GM18502 (cell line): ENCODE data around the gene VILL.
"Not testable (repeated sequence)": the region's sequence is repeated elsewhere in the genome, so short reads cannot be mapped to it uniquely, and the experiment has no call there.

Experiments
- ATAC-seq: cut with Tn5 transposase; IDR thresholded peaks from one replicate; pipeline ENCODE4 v1.9.1; 2021; ENCODE audit warnings: mild to moderate bottlenecking; ENCODE audit not compliant: unreplicated experiment, poor library complexity

VILL gene

DNA sequence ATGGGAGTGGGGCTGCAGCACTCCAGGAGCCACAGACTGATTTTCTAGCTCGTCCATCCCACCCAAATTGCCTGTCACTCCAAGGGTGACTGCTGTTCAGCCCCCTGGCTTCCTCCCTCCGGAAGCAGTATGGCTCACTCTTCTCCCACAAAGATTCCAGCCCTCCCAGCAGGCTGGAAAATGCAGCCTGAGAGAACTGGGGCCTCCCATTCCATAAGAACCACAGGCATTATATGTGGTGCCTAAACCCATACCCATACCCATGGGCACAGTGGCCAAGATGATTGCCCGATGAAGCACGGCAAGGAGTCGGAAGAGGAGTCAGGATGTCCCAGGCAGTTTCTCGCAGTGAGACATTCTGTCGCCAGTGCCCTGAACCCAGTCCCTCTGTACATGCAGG is 6.0 kb upstream of the VILL start:
- ATAC-seq, result no peak

DNA sequence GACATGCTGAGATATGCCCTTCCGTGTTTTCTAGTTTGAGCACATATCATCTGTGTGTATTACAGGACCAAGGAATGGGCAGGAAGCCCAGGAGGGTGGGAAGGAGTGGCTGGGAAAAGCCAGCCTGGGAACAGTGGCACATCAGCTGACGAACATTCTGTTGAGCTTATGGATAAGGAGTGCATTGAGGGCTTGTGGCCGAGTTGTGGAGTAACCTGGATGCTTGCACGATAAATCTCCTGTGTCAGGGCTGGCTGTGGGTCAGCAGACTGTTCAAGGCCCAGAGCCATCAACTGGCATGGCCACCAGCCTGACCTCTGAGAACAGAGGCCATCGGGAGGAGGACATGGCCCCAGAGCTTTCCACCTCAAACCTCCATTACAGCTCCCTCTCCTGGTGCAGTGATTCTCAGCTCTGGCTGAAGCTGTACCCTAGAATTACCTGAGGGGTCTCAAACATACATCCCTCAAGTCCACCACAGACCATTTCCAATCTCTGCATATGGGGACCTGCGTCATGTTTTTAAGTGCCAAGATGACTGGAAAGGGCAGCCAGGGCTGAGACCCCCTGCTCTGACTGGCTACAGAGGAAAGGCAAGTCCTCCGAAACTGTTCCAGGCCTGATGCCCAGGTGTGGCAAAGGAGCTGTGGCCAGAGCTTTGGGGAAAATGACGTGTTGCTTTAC is 4.8 kb upstream of the VILL start:
- no peak for ATAC-seq

DNA sequence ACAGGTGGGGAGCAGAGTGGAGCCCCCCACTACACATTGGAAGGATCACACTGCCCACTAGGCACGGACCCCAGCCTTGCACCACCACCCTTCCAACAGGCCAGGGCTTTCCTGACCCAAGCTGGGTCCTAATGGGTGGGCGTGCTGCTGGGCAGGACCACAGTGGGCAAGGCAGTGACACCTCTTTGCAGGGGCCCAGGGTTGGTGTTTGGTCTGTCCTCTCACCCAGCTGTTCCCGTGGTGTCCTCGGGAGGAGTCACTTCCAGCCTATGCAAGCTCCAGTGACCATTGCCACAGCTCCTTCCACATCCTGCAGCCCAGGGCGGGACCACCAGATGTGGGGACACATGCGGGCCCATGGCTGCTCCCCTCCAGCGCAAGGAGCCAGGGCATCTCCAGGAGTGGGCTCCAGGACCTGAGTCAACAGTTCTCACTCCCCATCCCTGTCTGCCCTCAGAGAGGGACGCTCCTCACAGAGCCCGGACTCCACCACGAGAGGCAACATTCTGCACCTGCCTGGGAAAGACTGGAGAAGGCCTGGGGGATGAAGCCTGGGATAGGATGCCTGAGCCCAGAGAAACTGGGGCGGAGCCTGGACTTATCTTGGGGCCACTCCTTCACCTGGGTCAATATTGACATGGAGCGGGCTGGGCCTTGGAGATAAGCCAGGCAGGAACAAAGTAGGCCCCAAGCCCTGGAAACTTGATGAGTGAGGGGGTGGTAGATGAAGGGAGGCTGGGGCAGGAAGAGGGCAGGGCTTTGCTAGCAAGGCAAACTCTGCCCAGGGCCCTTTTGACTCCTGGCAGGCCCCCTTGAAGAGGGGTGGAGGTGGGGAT is 3.9 kb upstream of the VILL start:
- no peak for ATAC-seq

DNA sequence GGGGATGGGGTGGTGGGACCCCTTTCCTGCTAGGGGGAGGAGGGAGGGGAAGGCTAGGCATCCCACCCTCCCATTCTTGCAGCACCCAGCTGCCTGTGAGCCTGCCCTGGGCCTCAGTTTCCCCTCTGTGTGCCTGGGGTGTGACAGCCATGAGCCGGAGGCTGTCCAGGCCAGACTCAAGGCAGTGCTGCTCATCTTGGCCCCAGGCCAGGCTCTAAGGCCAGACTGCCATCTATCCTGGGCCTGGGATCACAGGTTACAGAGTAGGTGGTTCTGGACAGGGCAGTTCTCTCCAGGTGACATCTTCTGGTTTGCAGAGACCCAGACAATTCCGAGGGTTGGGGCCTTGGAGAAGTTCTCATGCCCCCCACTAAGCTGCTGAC is 3.3 kb upstream of the VILL start:
- ATAC-seq, result no peak

DNA sequence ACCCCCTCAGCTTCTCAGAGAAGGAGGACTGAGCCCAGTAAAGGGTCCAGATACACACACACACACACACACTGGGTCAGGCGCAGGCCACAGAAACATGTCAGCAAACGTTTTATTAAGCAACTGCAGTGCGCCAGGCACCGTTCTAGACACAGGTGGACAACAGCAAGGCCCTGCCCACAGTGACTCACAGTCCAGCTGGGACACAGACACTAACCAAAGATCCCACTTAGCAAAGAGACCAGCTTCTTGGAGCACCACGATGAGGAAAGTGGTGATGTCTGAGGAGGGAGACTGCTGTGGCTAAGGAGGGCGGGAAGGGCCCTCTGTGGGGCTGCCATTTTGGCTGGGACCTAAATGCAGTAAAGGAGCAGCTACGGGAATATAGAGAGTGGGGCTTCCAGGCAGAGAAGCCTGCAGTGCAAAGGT is 2.8 kb upstream of the VILL start:
- no peak for ATAC-seq

DNA sequence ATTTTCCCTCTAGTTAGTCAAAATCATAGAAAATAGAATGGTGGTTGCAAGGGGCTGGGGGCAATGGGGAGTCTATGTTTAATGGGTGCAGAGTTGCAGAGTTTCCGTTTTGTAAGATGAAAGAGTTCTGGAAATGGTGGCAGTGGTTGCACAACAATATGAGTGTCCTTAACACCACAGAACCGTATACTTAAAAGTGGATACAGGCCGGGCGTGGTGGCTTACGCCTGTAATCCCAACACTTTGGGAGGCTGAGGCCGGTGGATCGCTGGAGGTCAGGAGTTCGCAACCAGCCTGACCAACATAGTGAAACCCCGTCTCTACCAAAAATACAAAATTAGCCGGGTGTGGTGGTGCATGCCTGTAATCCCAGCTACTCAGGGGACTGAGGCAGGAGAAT is 2.2 kb upstream of the VILL start:
- not testable (repeated sequence) for ATAC-seq

DNA sequence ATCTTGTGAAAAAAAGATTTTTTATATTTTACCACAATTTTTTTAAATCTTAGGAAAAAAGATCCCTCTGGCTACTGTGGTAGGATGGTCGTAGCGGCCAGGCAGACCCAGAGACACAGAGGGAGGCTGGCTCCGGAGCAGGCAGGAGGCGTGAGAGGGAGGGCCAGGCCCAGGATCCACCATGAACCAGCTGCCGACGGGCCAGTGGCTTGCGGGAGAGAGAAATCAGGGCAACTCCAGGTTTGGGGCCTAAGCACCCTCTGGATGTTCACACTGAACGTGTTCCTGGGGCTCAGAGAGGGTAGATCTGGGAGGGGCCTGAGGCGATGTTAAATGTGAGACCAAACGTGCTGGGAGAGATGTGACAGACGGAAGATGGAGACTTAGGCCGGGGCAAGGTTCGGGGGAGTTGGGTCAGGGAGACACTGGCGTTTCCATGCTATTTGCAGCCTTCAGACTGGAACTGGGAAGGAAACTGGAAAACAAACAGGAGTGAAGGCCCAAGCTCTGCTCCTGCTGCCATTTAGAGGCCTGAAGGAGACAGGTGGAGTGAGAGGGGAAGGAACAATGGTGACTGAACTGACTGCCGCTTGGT is 1.6 kb upstream of the VILL start:
- ATAC-seq, result no peak

DNA sequence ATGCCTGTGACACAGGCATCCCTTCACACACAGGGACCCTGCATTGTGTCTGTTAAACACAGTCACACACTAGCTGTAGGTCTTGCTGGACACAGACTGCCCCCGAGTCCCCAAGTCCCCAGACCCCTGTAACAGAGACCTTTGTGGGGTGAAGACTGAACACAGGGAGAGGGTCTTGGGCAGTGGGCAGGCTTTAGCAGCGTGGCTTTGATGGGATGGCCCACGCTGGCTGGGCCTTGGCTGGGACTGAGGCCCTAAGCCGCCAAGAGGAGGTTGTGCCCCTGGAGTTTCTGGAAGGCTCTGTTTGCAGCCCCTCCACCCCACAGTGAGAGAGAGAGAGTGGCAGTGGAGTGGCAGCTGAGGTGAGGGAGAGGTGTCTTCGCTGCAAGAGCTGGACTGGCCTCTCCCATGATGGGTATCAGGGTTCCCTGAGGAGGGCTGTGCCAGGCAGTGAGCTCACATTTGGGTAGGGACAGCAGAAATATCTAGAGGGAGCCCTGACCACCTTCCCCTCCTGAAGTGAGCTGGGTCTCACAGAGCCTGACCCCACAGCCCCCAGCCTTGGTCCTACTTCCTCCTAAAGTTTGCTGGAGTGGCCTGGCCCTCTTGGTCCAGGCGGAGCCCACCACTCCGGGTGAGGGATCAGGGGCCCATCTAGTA is 635 bp upstream of the VILL start:
- no peak for ATAC-seq

DNA sequence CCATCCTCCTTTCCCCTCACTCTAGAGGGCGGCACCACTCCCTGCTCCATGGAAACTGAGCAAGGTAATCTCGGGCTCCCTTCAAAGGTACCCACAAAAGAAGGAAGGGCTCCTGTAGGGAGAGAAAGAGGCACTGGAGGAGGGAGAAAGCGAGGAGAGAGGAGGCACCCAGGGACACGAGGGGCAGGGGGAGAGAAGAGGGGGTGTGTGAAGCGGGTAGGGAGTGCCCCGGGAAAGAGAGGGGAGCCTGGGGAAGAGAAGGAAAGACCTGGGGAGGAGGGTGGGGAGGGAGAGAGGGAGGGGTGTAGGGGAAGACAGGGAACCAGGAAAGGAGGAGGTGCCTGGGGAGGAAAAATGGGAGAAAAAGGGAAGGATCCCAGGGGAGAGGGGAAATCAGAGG is 523 bp downstream of the VILL start:
- ATAC-seq, result no peak

DNA sequence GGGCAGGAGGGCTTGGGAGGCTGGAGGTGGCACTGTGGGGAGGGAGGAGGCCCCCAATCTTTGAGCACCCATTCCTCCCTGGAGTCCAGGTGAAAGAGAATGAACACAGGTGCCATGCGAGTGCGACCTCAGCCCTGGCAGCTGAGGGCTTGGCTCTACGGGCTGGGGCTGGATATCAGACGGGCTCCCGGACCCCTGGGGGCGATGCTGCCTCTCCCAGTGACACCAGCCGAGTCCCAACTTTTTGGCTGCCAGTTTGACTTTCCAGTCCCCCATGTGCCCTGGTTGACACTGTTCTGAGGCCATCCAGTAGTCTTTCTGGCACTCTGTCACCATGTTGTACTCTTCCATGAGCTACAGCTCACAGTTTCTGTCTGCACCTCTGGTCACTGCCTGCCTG is 1.2 kb downstream of the VILL start:
- ATAC-seq, result no peak

DNA sequence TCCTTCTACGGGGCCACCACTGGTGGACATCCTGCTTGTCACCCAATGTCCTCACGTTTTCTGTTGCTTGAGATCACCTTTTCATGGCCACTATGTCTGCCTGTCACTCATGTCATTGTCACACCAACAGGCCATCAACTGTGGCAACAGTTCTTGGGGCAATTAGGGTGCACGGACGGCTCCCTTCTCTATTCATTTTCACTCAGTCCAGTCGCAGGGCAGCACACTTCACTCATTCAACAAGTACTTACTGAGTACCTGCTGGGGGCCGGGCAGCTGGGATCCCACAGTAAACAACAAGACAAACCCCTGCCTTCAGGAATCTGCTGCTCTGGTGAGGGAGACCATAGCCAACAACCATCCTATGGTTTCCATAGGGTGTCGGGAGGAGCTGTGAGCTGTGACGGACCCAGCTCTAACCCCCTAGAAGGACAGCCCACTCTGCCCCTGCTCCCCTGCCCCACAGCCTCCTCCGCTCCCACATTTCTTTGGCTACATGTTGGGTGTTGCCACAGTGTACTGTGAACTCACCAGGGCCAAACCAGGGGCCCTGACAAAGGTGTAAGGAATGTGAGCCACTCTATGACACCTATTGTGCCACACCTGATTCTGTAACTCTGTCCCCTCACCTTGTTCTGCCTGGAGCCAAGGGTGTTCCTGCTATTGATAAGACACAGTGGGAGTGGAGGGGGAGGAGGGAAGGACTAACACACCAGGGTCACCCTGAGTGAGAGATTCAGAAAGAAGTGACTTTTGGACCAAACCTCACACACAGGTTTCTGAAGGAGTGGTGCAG is 1.9 kb downstream of the VILL start:
- ATAC-seq, result no peak

DNA sequence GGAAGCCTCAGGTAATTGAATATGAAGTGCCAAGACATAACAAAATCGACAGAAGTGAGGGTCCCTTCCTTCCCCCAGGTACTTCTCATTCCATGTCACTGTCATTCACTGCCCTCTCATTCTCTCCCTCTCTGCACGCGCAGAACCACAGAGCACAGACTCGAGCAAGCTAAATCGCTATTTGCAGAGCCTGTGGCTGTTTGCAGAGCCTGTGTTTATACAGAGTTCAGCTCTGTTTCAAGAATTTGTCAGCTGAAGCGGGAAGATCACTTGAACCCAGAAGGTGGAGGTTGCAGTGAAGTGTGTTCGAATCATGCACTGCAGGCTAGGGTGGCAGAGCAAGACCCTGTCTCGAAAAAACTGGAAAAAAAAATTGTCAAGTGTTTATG is 2.5 kb downstream of the VILL start:
- no peak for ATAC-seq

DNA sequence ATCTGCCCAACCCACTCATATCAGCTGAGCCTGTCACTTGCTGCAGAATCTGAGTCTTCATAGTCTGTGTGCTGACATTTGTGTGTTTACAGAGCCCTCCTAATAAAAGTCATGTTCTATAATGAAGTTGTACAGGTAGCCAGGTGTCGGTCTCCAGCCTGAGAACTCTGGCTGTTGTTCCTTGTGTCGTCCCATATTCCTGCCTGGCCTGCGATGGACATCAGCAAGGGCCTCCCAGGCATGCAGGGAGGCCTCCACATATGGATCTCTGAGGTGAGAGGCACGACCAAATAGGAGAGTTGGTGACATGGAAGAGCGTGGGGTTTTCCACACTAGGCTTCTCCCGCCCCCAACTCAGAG is 2.9 kb downstream of the VILL start:
- no peak for ATAC-seq

DNA sequence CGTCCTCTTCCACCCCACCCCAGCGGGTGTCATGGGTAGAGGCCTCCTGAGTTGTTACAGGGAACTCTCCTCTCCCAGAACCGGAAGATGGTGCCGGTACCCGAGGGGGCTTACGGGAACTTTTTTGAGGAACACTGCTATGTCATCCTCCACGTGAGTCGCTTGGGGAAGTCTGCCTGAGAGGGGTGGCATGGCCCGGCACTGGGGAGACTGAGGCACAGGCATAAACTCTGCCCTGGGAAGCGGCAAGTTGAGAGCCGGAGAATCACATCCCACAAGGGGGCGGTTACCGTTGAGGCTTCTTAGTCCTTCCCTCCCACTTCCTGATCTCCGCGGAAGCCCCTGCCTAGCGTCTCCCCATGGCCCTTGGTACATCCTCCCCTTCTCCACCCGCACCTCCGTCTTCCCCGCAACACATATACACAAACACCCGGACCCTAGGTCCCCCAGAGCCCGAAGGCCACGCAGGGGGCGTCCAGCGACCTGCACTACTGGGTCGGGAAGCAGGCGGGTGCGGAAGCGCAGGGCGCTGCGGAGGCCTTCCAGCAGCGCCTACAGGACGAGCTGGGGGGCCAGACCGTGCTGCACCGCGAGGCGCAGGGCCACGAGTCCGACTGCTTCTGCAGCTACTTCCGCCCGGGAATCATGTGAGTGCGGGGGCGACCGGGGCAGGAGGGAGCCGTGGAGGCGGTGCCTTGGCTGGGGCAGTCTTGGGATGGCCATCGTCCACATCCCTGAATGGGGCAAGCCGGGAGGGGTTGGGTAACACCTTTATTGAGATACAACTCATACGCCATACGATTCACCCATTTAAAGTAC is 3.4 kb downstream of the VILL start:
- ATAC-seq, result peak; percentile 71

DNA sequence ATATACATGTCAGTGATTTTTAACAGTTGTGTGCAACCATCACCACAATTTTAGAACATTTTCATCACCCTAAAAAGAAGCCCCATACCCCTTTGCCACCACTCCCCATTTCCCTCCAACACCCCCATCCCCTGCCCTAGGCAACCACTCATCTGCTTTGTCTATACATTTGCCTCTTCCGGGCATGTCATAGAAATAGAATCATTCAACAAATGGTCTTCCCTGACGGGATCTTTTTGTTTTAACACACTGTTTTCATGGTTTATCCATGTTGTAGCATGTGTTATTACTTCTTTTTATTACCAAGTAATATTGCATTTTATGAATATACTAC is 4.0 kb downstream of the VILL start:
- peak; percentile 3 for ATAC-seq

DNA sequence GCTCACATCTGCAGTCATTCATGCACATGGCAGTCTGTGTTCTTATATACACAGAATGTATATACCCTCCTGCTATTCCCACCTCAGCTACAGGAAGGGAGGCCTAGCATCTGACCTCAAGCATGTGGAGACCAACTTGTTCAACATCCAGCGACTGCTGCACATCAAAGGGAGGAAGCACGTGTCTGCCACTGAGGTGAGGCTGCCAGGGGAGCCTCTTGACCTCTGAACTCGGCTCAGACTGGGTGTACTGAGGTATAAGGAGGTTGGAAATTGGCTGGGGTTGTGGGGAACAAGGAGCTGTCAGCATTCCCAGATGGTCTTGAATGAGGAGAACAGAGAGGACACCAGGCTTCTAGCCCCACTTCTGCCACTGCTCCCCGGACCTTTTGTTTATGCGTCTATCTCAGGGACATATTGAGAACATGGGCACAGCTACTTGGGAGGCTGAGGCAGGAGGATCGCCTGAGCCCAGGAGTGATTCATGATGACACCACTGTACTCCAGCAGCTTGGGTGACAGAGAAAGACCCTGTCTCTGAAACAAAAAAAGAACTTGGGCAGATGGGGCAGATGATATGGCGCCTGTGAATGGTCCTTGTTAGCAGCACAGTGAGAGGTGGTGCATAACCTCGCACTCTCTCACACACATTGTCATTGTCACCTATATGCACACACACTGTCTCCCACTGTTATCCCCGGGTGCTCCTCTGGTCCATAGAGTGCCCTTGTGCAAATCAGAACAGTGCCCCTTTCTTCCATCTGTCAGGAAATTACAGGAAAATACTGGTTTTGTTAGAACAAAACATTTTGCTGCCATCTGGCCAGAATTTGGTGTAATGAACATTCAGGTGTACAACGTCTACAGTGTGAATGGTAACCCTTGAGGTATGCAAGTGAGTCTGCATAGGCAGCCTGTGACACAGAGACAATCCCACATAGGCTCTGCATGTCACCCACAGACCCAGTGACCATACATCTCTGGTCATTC is 5.4 kb downstream of the VILL start:
- no peak for ATAC-seq

DNA sequence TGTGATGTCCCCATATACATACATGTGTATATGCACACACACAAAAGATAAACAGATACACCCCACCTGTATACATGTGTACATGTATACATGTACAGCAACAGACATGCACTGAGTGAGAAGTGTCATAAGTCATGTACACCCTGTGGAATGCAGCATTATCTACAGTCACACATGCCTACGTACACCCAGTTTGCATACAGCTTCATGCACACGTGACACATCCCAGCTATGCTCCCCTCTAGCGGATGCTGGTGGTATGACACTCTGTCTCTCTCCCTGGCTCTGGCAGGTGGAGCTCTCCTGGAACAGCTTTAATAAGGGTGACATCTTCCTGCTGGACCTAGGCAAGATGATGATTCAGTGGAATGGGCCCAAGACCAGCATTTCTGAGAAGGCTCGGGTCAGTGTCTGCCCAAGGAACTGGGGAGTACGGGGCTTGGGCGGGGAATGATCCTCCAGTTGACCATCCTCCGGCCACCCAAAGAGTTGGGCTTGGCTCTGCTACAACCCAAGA is 6.3 kb downstream of the VILL start:
- ATAC-seq, result peak; percentile 58

DNA sequence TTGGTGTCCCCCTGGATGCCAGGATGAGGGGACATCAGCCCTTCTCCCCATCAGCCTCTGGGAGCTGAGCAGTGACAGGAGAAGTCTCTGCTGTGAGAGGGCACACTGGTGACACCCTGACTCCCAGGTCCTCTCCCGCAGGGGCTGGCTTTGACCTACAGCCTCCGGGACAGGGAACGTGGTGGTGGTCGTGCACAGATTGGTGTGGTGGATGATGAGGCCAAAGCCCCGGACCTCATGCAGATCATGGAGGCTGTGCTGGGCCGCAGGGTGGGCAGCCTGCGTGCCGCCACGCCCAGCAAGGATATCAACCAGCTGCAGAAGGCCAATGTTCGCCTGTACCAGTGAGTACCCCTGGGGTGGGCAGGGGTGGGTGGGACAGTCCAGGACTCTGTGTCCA is 6.8 kb downstream of the VILL start:
- no peak for ATAC-seq
